ENCODE results near the gene OSBPL3.

OSBPL3 gene

GRCh38 chr7:24981171-24981951, 1.4 kb upstream of the OSBPL3 start:
- H3K9me3 ChIP-seq (ENCODE audit: control insufficient read depth in 2 of 2, low read length in 2 of 2): no peaks in the 10 kb centered on the region
- peak overlapping the region; percentile 82 to 86 for H3K9ac ChIP-seq (ENCODE audit: low read depth in 1 of 2, low read length in 2 of 2)
- peaks cover 14 to 20% of the 10 kb centered on the region in 2 donors for H3K4me1 ChIP-seq (ENCODE audit: control insufficient read depth in 2 of 2, insufficient read depth in 2 of 2, low read length in 2 of 2)
- H3K36me3 ChIP-seq (ENCODE audit: control insufficient read depth in 2 of 2, insufficient read depth in 2 of 2, low read length in 2 of 2): no peaks in the 10 kb centered on the region
- peak overlapping the region; percentile 87 to 91 for H3K27ac ChIP-seq (ENCODE audit: low read depth in 2 of 2, low read length in 2 of 2)
- H3K27me3 ChIP-seq (ENCODE audit: control insufficient read depth in 2 of 2, insufficient read depth in 2 of 2, low read length in 2 of 2): no peaks in the 10 kb centered on the region
- peak overlapping the region; percentile 85 to 97 for H3K4me3 ChIP-seq (ENCODE audit: low read length in 2 of 2)

DNA sequence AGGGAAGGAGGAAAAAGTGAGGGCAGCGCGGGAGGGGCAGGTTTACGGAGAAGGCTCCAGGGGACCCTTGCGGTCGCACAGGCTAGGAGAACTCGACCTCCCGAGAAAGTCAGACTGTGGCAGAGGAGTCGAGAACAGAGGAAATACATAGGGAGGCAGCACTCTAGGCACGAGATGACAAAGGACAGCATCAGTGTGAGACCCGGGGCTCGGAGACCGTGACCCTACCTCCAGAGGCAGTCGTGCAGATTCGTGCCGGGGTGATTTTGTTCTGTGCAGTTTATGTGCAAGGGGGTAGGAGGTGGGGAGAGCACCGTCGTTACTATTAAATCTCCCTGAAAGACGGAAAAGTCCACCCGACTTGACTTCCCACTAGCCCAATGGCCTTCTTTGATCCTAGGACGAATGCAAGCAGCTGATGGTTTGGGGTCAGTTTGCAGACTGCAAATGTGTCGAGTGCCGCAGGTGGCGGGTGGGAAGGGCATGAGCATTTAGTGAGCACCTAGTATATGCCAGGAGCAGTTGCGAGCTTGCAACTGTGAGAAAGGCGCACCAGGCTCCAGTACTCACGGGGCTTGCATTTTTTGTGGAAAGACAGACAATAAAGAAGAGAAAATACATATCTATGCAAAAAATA, 674 bp upstream of the OSBPL3 start:
- Histone ChIP-seq H3K4me3 (ENCODE audit: low read length in 2 of 2) (peak overlapping the region; percentile 85 to 97), H3K36me3 (ENCODE audit: control insufficient read depth in 2 of 2, insufficient read depth in 2 of 2, low read length in 2 of 2) (no peaks in the 10 kb centered on the region), H3K4me1 (ENCODE audit: control insufficient read depth in 2 of 2, insufficient read depth in 2 of 2, low read length in 2 of 2) (peaks cover 14 to 20% of the 10 kb centered on the region in 2 donors), H3K9me3 (ENCODE audit: control insufficient read depth in 2 of 2, low read length in 2 of 2) (no peaks in the 10 kb centered on the region), H3K27ac (ENCODE audit: low read depth in 2 of 2, low read length in 2 of 2) (peak overlapping the region; percentile 87 to 91), H3K9ac (ENCODE audit: low read depth in 1 of 2, low read length in 2 of 2) (peak overlapping the region; percentile 82 to 86), H3K27me3 (ENCODE audit: control insufficient read depth in 2 of 2, insufficient read depth in 2 of 2, low read length in 2 of 2) (no peaks in the 10 kb centered on the region)

- Histone ChIP-seq H3K4me1 (ENCODE audit: control insufficient read depth in 2 of 2, insufficient read depth in 2 of 2, low read length in 2 of 2) (peaks cover 14 to 20% of the 10 kb centered on the region in 2 donors), H3K27me3 (ENCODE audit: control insufficient read depth in 2 of 2, insufficient read depth in 2 of 2, low read length in 2 of 2) (no peaks in the 10 kb centered on the region), H3K9me3 (ENCODE audit: control insufficient read depth in 2 of 2, low read length in 2 of 2) (no peaks in the 10 kb centered on the region), H3K4me3 (ENCODE audit: low read length in 2 of 2) (peak overlapping the region; percentile 71 to 76), H3K9ac (ENCODE audit: low read depth in 1 of 2, low read length in 2 of 2) (peak overlapping the region; percentile 60 to 82), H3K27ac (ENCODE audit: low read depth in 2 of 2, low read length in 2 of 2) (peak overlapping the region; percentile 79 to 91), H3K36me3 (ENCODE audit: control insufficient read depth in 2 of 2, insufficient read depth in 2 of 2, low read length in 2 of 2) (no peaks in the 10 kb centered on the region)
These were observed 512 bp downstream of the OSBPL3 start for GRCh38 chr7:24979470-24979862.

DNA sequence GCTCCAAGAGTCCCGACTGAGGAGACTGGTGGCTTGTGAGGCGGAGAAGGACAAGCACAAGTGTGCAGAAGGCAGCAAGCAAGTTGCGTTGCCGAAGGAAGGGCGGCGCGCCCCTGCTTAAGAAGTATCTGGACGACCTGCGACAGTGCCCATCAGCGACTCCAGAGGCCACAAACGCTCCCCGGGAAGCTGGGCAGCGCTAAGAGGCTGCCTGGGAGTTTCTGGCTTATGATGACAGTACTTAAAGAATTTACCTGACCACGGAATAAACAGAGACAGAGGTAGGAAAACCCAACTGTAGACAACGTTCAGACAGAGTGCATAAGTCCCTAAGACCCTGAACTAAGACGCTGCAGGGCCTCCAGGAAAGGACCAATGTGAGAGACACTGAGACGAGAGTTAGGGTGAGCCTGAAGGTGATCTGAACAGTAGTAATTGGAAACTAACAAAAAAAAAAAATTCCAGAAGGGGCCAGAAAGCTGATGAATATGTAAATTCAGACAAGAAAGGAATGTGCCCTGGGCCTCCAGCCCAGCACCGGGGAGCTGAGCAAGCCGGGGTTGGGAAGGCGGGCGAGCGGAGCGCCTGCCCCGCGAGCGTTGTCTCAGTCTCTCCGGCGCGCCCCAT, 1.0 kb downstream of the OSBPL3 start:
- no peaks in the 10 kb centered on the region for H3K36me3 ChIP-seq (ENCODE audit: control insufficient read depth in 2 of 2, insufficient read depth in 2 of 2, low read length in 2 of 2)
- no peaks in the 10 kb centered on the region for H3K9me3 ChIP-seq (ENCODE audit: control insufficient read depth in 2 of 2, low read length in 2 of 2)
- peak overlapping the region; percentile 71 to 76 for H3K4me3 ChIP-seq (ENCODE audit: low read length in 2 of 2)
- H3K9ac ChIP-seq (ENCODE audit: low read depth in 1 of 2, low read length in 2 of 2): peak overlapping the region; percentile 58 to 82
- H3K27me3 ChIP-seq (ENCODE audit: control insufficient read depth in 2 of 2, insufficient read depth in 2 of 2, low read length in 2 of 2): no peaks in the 10 kb centered on the region
- peaks cover 14 to 20% of the 10 kb centered on the region in 2 donors for H3K4me1 ChIP-seq (ENCODE audit: control insufficient read depth in 2 of 2, insufficient read depth in 2 of 2, low read length in 2 of 2)
- H3K27ac ChIP-seq (ENCODE audit: low read depth in 2 of 2, low read length in 2 of 2): peak overlapping the region; percentile 13 to 91

DNA sequence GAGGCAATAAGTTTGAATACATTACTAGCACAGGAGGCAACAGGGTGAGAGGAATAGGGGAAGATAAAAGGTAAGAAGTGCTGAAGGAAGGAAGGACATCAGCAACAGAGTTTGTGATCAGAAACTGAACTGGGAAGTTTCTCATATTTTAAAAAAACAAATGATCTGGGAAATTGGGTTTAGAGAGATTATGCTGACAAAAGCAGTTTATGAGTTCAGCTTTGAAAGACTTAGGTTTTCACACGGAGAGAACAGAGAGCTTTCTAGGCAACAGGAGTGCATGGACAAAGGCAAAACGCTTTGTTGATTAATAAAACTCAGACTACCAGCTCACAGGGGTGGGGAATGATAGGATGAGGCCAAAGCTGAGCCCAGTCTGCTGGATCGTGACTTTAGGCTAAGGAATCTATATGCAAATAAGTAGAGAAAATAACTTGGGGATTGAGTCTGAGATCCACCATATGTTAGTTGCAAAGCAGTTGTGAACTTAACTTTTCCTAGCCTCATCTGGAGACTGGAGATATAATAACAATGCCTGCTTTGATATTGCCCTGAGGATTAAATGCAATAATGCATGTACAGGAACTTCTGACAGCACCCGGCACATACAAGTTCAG, 4.2 kb downstream of the OSBPL3 start:
- Histone ChIP-seq H3K36me3 (ENCODE audit: control insufficient read depth in 2 of 2, insufficient read depth in 2 of 2, low read length in 2 of 2) (no peaks in the 10 kb centered on the region), H3K9ac (ENCODE audit: low read depth in 1 of 2, low read length in 2 of 2) (no peak overlapping the region), H3K27me3 (ENCODE audit: control insufficient read depth in 2 of 2, insufficient read depth in 2 of 2, low read length in 2 of 2) (no peaks in the 10 kb centered on the region), H3K27ac (ENCODE audit: low read depth in 2 of 2, low read length in 2 of 2) (no peak overlapping the region), H3K4me1 (ENCODE audit: control insufficient read depth in 2 of 2, insufficient read depth in 2 of 2, low read length in 2 of 2) (peaks cover 6 to 13% of the 10 kb centered on the region in 2 donors), H3K4me3 (ENCODE audit: low read length in 2 of 2) (no peak overlapping the region), H3K9me3 (ENCODE audit: control insufficient read depth in 2 of 2, low read length in 2 of 2) (no peaks in the 10 kb centered on the region)

GRCh38 chr7:24975172-24975571, 4.8 kb downstream of the OSBPL3 start:
- no peak overlapping the region for H3K27ac ChIP-seq (ENCODE audit: low read depth in 2 of 2, low read length in 2 of 2)
- H3K4me3 ChIP-seq (ENCODE audit: low read length in 2 of 2): no peak overlapping the region
- H3K27me3 ChIP-seq (ENCODE audit: control insufficient read depth in 2 of 2, insufficient read depth in 2 of 2, low read length in 2 of 2): no peaks in the 10 kb centered on the region
- peaks cover 4 to 10% of the 10 kb centered on the region in 2 donors for H3K4me1 ChIP-seq (ENCODE audit: control insufficient read depth in 2 of 2, insufficient read depth in 2 of 2, low read length in 2 of 2)
- H3K36me3 ChIP-seq (ENCODE audit: control insufficient read depth in 2 of 2, insufficient read depth in 2 of 2, low read length in 2 of 2): no peaks in the 10 kb centered on the region
- H3K9me3 ChIP-seq (ENCODE audit: control insufficient read depth in 2 of 2, low read length in 2 of 2): no peaks in the 10 kb centered on the region
- H3K9ac ChIP-seq (ENCODE audit: low read depth in 1 of 2, low read length in 2 of 2): no peak overlapping the region

GRCh38 chr7:24974026-24974832, 5.7 kb downstream of the OSBPL3 start:
- Histone ChIP-seq H3K27ac (ENCODE audit: low read depth in 2 of 2, low read length in 2 of 2) (no peak overlapping the region), H3K9me3 (ENCODE audit: control insufficient read depth in 2 of 2, low read length in 2 of 2) (no peaks in the 10 kb centered on the region), H3K27me3 (ENCODE audit: control insufficient read depth in 2 of 2, insufficient read depth in 2 of 2, low read length in 2 of 2) (no peaks in the 10 kb centered on the region), H3K4me1 (ENCODE audit: control insufficient read depth in 2 of 2, insufficient read depth in 2 of 2, low read length in 2 of 2) (peaks cover 4 to 10% of the 10 kb centered on the region in 2 donors), H3K9ac (ENCODE audit: low read depth in 1 of 2, low read length in 2 of 2) (no peak overlapping the region), H3K4me3 (ENCODE audit: low read length in 2 of 2) (no peak overlapping the region), H3K36me3 (ENCODE audit: control insufficient read depth in 2 of 2, insufficient read depth in 2 of 2, low read length in 2 of 2) (no peaks in the 10 kb centered on the region)

GRCh38 chr7:24972991-24973390, 7.0 kb downstream of the OSBPL3 start:
- no peaks in the 10 kb centered on the region for H3K4me1 ChIP-seq (ENCODE audit: control insufficient read depth in 2 of 2, insufficient read depth in 2 of 2, low read length in 2 of 2)
- H3K4me3 ChIP-seq (ENCODE audit: low read length in 2 of 2): no peak overlapping the region
- no peaks in the 10 kb centered on the region for H3K27me3 ChIP-seq (ENCODE audit: control insufficient read depth in 2 of 2, insufficient read depth in 2 of 2, low read length in 2 of 2)
- H3K27ac ChIP-seq (ENCODE audit: low read depth in 2 of 2, low read length in 2 of 2): no peak overlapping the region
- no peaks in the 10 kb centered on the region for H3K36me3 ChIP-seq (ENCODE audit: control insufficient read depth in 2 of 2, insufficient read depth in 2 of 2, low read length in 2 of 2)
- no peaks in the 10 kb centered on the region for H3K9me3 ChIP-seq (ENCODE audit: control insufficient read depth in 2 of 2, low read length in 2 of 2)
- no peak overlapping the region for H3K9ac ChIP-seq (ENCODE audit: low read depth in 1 of 2, low read length in 2 of 2)

DNA sequence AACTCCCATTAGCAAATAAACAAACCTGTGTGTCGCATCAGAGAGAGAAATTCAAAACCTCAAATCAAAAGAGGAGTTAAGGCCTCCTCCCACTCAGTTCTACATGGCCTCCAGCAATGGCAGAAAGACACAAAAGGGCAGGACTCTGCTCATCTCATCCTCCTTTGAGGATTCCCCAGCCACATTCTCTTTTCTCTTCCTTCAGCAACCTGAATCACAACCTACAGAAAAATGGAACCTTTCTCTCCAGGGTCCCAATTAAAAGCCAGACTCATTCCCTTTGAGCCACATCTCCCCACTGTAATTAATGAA, 7.9 kb downstream of the OSBPL3 start:
- H3K9me3 ChIP-seq (ENCODE audit: control insufficient read depth in 2 of 2, low read length in 2 of 2): no peaks in the 10 kb centered on the region
- H3K27ac ChIP-seq (ENCODE audit: low read depth in 2 of 2, low read length in 2 of 2): no peak overlapping the region
- no peaks in the 10 kb centered on the region for H3K36me3 ChIP-seq (ENCODE audit: control insufficient read depth in 2 of 2, insufficient read depth in 2 of 2, low read length in 2 of 2)
- H3K4me1 ChIP-seq (ENCODE audit: control insufficient read depth in 2 of 2, insufficient read depth in 2 of 2, low read length in 2 of 2): no peaks in the 10 kb centered on the region
- no peak overlapping the region for H3K4me3 ChIP-seq (ENCODE audit: low read length in 2 of 2)
- no peak overlapping the region for H3K9ac ChIP-seq (ENCODE audit: low read depth in 1 of 2, low read length in 2 of 2)
- no peaks in the 10 kb centered on the region for H3K27me3 ChIP-seq (ENCODE audit: control insufficient read depth in 2 of 2, insufficient read depth in 2 of 2, low read length in 2 of 2)

Measured in mucosa of rectum (tissue), 2 donors.